IPS-18a (cell line): Measurements from ENCODE around the gene RPL22L1.

Source experiments
- H3K27ac ChIP-seq: one replicate; pipeline ENCODE4 v1.5.1; 2013; ENCODE audit warnings: low read length
- H3K27me3 ChIP-seq: one replicate; pipeline ENCODE4 v1.6.1; 2013; ENCODE audit warnings: mild to moderate bottlenecking, low read length; ENCODE audit not compliant: control insufficient read depth, insufficient read depth
- H3K36me3 ChIP-seq: one replicate; pipeline ENCODE4 v1.6.1; 2013; ENCODE audit warnings: low read depth, low read length; ENCODE audit not compliant: control insufficient read depth
- H3K4me1 ChIP-seq: one replicate; pipeline ENCODE4 v1.6.1; 2013; ENCODE audit warnings: low read depth, low read length; ENCODE audit not compliant: control insufficient read depth
- H3K4me3 ChIP-seq: one replicate; pipeline ENCODE4 v1.5.1; 2013; ENCODE audit warnings: low read length
- H3K9ac ChIP-seq: one replicate; pipeline ENCODE4 v1.6.1; 2013; ENCODE audit warnings: mild to moderate bottlenecking, low read length, moderate library complexity
- H3K9me3 ChIP-seq: one replicate; pipeline ENCODE4 v1.6.1; 2013; ENCODE audit warnings: low read depth, low read length; ENCODE audit not compliant: control insufficient read depth

RPL22L1 gene

DNA sequence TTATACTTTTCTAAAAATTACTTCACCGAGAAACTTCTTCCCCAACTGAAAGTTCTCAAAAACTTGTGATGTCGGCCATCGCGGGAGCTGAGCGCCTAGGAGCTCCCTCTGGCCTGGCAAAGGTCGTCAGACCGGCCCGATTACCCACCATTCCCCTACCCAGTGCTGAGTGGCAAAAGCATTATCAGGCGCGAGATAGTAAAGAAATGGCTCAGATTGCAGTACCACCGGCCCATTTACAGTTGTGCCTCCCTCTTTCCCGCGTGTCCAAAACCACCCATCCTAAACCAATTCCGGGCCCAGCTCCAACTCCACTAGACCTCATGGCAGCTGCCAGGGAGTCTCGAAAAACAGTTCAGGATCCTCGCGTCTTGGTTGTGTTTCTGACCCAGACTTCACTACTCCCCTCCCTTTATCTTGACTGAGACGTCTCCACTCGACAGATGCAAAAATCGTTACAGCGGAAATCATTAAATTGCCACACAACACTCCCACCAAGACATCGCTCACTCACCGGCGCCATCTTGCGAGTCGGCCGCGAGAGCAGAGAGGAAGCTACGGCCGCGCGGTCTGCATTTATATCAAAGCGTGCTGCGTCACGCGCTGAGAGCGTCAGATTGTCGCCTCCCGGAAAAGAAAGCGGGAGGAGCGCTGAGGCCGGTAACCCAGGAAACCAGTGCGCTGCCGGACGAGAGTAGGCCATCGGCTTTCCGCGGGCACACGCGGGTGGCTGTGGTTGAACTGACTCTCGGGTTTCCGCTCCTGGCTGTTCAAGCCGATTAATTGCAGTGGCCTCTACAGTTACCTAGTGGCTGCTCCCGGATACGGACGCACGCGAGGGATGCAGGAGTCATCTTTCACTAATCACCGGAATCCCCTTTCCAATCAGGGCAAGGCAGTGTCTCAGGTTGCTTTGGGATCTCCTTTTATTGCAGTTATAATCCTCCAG, at the start of gene RPL22L1:
TSS of gene RPL22L1 (minus strand) at position 551 of the 949 bp plus-strand sequence. CDS start at position 523, 28 bp downstream.
- H3K36me3 ChIP-seq, result peaks cover 27% of the 10 kb centered on the region
- peaks cover 5% of the 10 kb centered on the region for H3K4me1 ChIP-seq
- H3K9ac ChIP-seq, result peak within 1 kb of the TSS; percentile 99
- peak within 1 kb of the TSS; percentile 98 for H3K4me3 ChIP-seq
- no peaks in the 10 kb centered on the region for H3K9me3 ChIP-seq
- H3K27ac ChIP-seq, result peak within 1 kb of the TSS; percentile 99
- H3K27me3 ChIP-seq, result no peaks in the 10 kb centered on the region

DNA sequence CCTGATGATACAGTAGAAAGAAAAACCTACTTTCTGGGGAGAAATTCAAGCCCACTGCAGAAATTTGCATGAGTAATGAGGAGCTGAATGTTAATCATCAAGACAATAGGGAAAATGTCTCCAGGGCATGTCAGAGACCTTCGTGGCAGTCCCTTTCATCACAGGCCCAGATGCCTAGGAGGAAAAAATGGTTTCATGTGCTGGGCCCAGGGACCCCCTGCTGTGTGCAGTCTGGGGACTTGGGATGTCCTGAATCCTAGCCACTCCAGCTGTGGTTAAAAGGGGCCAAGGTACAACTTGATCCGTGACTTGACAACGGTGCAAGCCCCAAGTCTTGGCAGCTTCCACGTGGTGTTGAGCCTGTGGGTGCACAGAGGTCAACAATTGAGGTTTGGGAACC, 48.7 kb upstream of the RPL22L1 start:
- H3K27me3 ChIP-seq, result no peaks in the 10 kb centered on the region
- H3K4me3 ChIP-seq, result no peak overlapping the region
- H3K36me3 ChIP-seq, result no peaks in the 10 kb centered on the region
- H3K9ac ChIP-seq, result no peak overlapping the region
- peaks cover 9% of the 10 kb centered on the region for H3K9me3 ChIP-seq
- H3K4me1 ChIP-seq, result no peaks in the 10 kb centered on the region
- H3K27ac ChIP-seq, result no peak overlapping the region

- no peaks in the 10 kb centered on the region for H3K36me3 ChIP-seq
- peaks cover 15% of the 10 kb centered on the region for H3K9me3 ChIP-seq
- H3K4me1 ChIP-seq, result no peaks in the 10 kb centered on the region
Observed at GRCh38 chr3:170914690-170915089, 44.7 kb upstream of the RPL22L1 start.

DNA sequence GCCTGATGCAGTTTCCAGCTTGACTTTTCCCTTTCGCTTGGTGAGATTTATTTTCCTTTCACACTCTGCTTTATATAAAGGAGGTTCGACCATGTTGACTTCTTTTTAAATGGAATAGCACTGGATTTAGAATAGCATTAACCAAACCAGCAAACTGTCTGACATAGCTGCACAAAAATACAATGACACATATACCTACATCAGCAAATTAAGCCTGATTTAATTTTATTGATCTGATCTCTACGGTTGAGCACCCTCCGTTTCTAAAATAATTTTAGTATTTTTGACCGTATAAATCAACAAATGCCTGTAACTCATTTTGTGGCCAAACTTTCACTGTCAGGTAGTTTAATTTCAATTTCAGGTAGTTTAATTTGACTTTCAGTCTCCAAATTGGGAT, 44.2 kb upstream of the RPL22L1 start:
- peaks cover 5% of the 10 kb centered on the region for H3K27me3 ChIP-seq
- H3K9me3 ChIP-seq, result peaks cover 15% of the 10 kb centered on the region
- H3K4me3 ChIP-seq, result no peak overlapping the region
- H3K4me1 ChIP-seq, result no peaks in the 10 kb centered on the region
- no peaks in the 10 kb centered on the region for H3K36me3 ChIP-seq
- H3K27ac ChIP-seq, result no peak overlapping the region
- H3K9ac ChIP-seq, result no peak overlapping the region

More at GRCh38 chr3:170914690-170915089, 44.7 kb upstream of the RPL22L1 start:
- H3K27ac ChIP-seq, result no peak overlapping the region
- no peaks in the 10 kb centered on the region for H3K27me3 ChIP-seq
- H3K9ac ChIP-seq, result no peak overlapping the region
- no peak overlapping the region for H3K4me3 ChIP-seq

DNA sequence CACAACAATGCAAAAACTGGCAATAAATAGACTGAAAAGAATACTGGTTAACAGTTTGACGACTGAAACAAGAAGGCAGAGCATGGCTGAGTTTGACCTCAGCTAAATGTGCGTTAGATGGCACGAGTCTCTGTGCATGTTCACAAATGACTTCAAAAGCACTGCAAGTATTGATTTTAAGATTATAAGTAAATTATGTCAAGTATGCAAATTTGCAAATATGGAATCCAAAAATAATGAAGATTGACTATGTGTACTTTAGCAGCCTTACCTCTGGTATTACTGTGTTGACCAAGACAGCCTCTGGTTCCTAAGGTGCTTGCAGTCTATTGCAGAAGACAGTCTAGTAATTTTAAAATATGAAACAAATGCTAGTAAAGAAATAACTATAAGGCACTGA, 41.1 kb upstream of the RPL22L1 start:
- Histone ChIP-seq H3K27ac (no peak overlapping the region), H3K9ac (no peak overlapping the region), H3K4me3 (no peak overlapping the region), H3K4me1 (peaks cover 7% of the 10 kb centered on the region), H3K27me3 (peaks cover 28% of the 10 kb centered on the region), H3K9me3 (peaks cover 10% of the 10 kb centered on the region), H3K36me3 (no peaks in the 10 kb centered on the region)

GRCh38 chr3:170910542-170910941, 40.5 kb upstream of the RPL22L1 start:
- Histone ChIP-seq H3K27ac (no peak overlapping the region), H3K9ac (no peak overlapping the region), H3K4me3 (no peak overlapping the region), H3K4me1 (peaks cover 7% of the 10 kb centered on the region), H3K27me3 (peaks cover 33% of the 10 kb centered on the region), H3K36me3 (no peaks in the 10 kb centered on the region), H3K9me3 (peaks cover 10% of the 10 kb centered on the region)

DNA sequence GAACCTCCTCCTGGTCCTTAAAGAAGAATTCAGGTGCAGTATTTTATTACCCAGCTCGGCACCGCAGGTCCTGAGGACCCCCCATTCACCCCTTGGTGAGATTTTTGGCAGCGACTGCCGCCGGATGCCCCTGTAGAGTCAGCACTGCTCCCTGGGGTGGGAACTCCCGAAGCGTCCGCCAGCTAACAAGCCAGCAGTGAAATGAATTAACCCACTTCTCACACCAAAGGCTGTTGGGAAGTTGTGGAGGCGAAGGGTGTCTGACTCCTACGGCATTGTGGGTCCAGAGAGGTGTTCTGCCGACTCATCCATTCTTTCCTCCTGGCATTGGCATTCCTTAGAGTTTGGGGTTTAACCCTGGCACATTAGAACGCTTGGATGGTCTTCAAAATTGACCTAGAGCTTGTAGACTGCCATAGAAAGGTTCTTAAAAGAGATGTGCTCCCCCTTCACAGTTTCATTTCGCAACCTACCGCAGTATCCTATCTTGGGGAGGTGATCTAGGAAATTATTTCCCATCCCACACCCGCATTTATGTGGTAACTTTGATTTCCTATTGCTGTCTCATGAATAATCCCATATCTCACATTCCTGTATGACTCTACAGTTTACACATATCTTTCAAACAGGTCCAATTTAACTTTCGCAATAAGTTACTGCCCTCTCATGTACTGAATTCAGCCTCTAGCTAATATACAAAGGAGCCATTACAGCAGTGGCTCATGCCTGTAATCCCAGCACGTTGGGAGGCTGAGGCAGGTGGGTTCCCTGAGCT, 39.3 kb upstream of the RPL22L1 start:
- peaks cover 33% of the 10 kb centered on the region for H3K27me3 ChIP-seq
- H3K36me3 ChIP-seq, result no peaks in the 10 kb centered on the region
- no peak overlapping the region for H3K9ac ChIP-seq
- no peak overlapping the region for H3K4me3 ChIP-seq
- H3K27ac ChIP-seq, result no peak overlapping the region
- H3K9me3 ChIP-seq, result peaks cover 10% of the 10 kb centered on the region
- H3K4me1 ChIP-seq, result peaks cover 7% of the 10 kb centered on the region

- peak within 1 kb of the TSS; percentile 82 for H3K4me3 ChIP-seq
- peak within 1 kb of the TSS; percentile 38 for H3K9ac ChIP-seq
- H3K27me3 ChIP-seq, result peaks cover 33% of the 10 kb centered on the region
- H3K9me3 ChIP-seq, result peaks cover 10% of the 10 kb centered on the region
- no peak within 1 kb of the TSS for H3K27ac ChIP-seq
- peaks cover 7% of the 10 kb centered on the region for H3K4me1 ChIP-seq
- H3K36me3 ChIP-seq, result no peaks in the 10 kb centered on the region
Observed at GRCh38 chr3:170908235-170909116, 38.5 kb upstream of the RPL22L1 start, which contains the start of gene EIF5A2. EIF5A2 (minus strand) TSS chr3:170908637; CDS start chr3:170907806, 831 bp downstream.

GRCh38 chr3:170907637-170908234, 37.7 kb upstream of the RPL22L1 start:
- Histone ChIP-seq H3K4me1 (peaks cover 7% of the 10 kb centered on the region), H3K27ac (no peak overlapping the region), H3K9me3 (peaks cover 10% of the 10 kb centered on the region), H3K27me3 (peaks cover 33% of the 10 kb centered on the region), H3K9ac (peak overlapping the region; percentile 38), H3K36me3 (no peaks in the 10 kb centered on the region), H3K4me3 (peak overlapping the region; percentile 82)

GRCh38 chr3:170905862-170906261, 35.9 kb upstream of the RPL22L1 start:
- Histone ChIP-seq H3K27ac (no peak overlapping the region), H3K36me3 (no peaks in the 10 kb centered on the region), H3K27me3 (peaks cover 33% of the 10 kb centered on the region), H3K9me3 (peaks cover 10% of the 10 kb centered on the region), H3K4me3 (no peak overlapping the region), H3K4me1 (peaks cover 7% of the 10 kb centered on the region), H3K9ac (no peak overlapping the region)
